DMS 273 treated with DMSO at 0.1 percent for 48 hours (cell line): Measurements from ENCODE around the gene KCNV2.

ENCODE experiments used
- DNase-seq: peaks from one replicate; lab custom pipeline; 2025; lab: John Stamatoyannopoulos, UW

The KCNV2 gene

GRCh38 chr9:2720179-2720654, 2.9 kb downstream of the KCNV2 start:
- no peak for DNase-seq

GRCh38 chr9:2722715-2723114, 5.4 kb downstream of the KCNV2 start:
- no peak for DNase-seq

- no peak for DNase-seq
Measured at GRCh38 chr9:2723376-2724065, 6.2 kb downstream of the KCNV2 start.

GRCh38 chr9:2725126-2725525, 7.8 kb downstream of the KCNV2 start:
- DNase-seq, result no peak

- DNase-seq, result no peak
Measured at GRCh38 chr9:2725898-2726649, 8.8 kb downstream of the KCNV2 start.

- DNase-seq, result no peak
Measured at GRCh38 chr9:2726650-2727340, 9.5 kb downstream of the KCNV2 start.

- no peak for DNase-seq
Measured at GRCh38 chr9:2727374-2727773, 10.1 kb downstream of the KCNV2 start.

GRCh38 chr9:2727966-2728613, 10.8 kb downstream of the KCNV2 start:
- DNase-seq, result peak; percentile 48

GRCh38 chr9:2729003-2729402, 11.7 kb downstream of the KCNV2 start:
- no peak for DNase-seq

GRCh38 chr9:2729721-2730120, 12.4 kb downstream of the KCNV2 start:
- no peak for DNase-seq

GRCh38 chr9:2730971-2731370, 13.7 kb downstream of the KCNV2 start:
- DNase-seq, result no peak

- DNase-seq, result no peak
Measured at GRCh38 chr9:2732492-2732891, 15.2 kb downstream of the KCNV2 start.

GRCh38 chr9:2740616-2741015, 23.3 kb downstream of the KCNV2 start:
- no peak for DNase-seq

GRCh38 chr9:2741441-2742158, 24.3 kb downstream of the KCNV2 start:
- no peak for DNase-seq

GRCh38 chr9:2742214-2742613, 24.9 kb downstream of the KCNV2 start:
- no peak for DNase-seq

GRCh38 chr9:2743937-2744529, 26.7 kb downstream of the KCNV2 start:
- DNase-seq, result no peak

- DNase-seq, result no peak
Measured at GRCh38 chr9:2745560-2746380, 28.5 kb downstream of the KCNV2 start.

- DNase-seq, result no peak
Measured at GRCh38 chr9:2749485-2749884, 32.2 kb downstream of the KCNV2 start.

GRCh38 chr9:2755285-2755684, 38.0 kb downstream of the KCNV2 start:
- peak; percentile 23 for DNase-seq

GRCh38 chr9:2758162-2758897, 41.0 kb downstream of the KCNV2 start:
- DNase-seq, result no peak
